ENCODE results near the gene MYORG. TPM values are rescaled to one million over a fixed set of nuclear protein-coding genes. Genes with fewer than 3 reads are reported as not detected.
"Not testable (repeated sequence)": the region's sequence is repeated elsewhere in the genome, so short reads cannot be mapped to it uniquely, and the experiment has no call there.

MYORG gene
- total RNA-seq, 4 donors from 2014 or later = 7.8 to 27.2 (median 15.4) TPM

- H3K4me3 ChIP-seq = no peak overlapping the region
Measured at GRCh38 chr9:34363619-34364351, 12.9 kb downstream of the MYORG start.

GRCh38 chr9:34362614-34363214 lies 14.0 kb downstream of the MYORG start:
- Histone ChIP-seq H3K4me3 (no peak overlapping the region), H3K36me3 (peaks cover 0 to 12% (median 4%) of the 10 kb centered on the region in 4 donors), H3K9me3 (peaks cover 0 to 3% (median 0%) of the 10 kb centered on the region in 4 donors), H3K27ac (replicated peaks in 1 of 4) (no peak overlapping the region), H3K27me3 (no peaks in the 10 kb centered on the region), H3K4me1 (peaks cover 4 to 8% (median 7%) of the 10 kb centered on the region in 4 donors)
- TF ChIP-seq EP300 (IDR thresholded peaks at IDR 0.05) (no peak), CTCF (IDR thresholded peaks at IDR 0.05) (no peak), POLR2A (IDR thresholded peaks at IDR 0.05; ENCODE audit: low read depth) (no peak), POLR2AphosphoS5 (IDR thresholded peaks at IDR 0.05) (no peak)
- intact Hi-C loops (cut with DNase I) = no loop called here
- WGBS = 97% methylated on average over 4 of the region's 4 CpGs
- DNase-seq (ENCODE audit: extremely low spot score) = no peak

More at GRCh38 chr9:34363619-34364351, 12.9 kb downstream of the MYORG start:
- TF ChIP-seq EP300 (IDR thresholded peaks at IDR 0.05) (no peak), POLR2AphosphoS5 (IDR thresholded peaks at IDR 0.05) (no peak), CTCF (IDR thresholded peaks at IDR 0.05) (no peak), POLR2A (IDR thresholded peaks at IDR 0.05; ENCODE audit: low read depth) (no peak)
- peaks cover 0 to 16% (median 7%) of the 10 kb centered on the region in 4 donors for H3K36me3 ChIP-seq
- no peaks in the 10 kb centered on the region for H3K9me3 ChIP-seq
- peaks cover 4 to 8% (median 7%) of the 10 kb centered on the region in 4 donors for H3K4me1 ChIP-seq
- DNase-seq (ENCODE audit: extremely low spot score) = no peak
- 70% methylated on average over 13 of the region's 13 CpGs for WGBS
- peak overlapping the region in 2 of 4 donors; percentile 15 to 42 for H3K27ac ChIP-seq (replicated peaks in 1 of 4)
- intact Hi-C loops (cut with DNase I) = no loop called here
- no peaks in the 10 kb centered on the region for H3K27me3 ChIP-seq

- 87% methylated on average over 1 of the region's 1 CpG for WGBS
- H3K27ac ChIP-seq (replicated peaks in 1 of 4); intact Hi-C loops (cut with DNase I); H3K27me3 ChIP-seq; H3K36me3 ChIP-seq; DNase-seq (ENCODE audit: extremely low spot score); H3K4me3 ChIP-seq; H3K4me1 ChIP-seq: not testable (repeated sequence)
- peaks cover 0 to 14% (median 4%) of the 10 kb centered on the region in 4 donors for H3K9me3 ChIP-seq
Measured at GRCh38 chr9:34352957-34353356, 23.7 kb downstream of the MYORG start.

- H3K27me3 ChIP-seq; intact Hi-C loops (cut with DNase I); DNase-seq (ENCODE audit: extremely low spot score); H3K4me1 ChIP-seq; H3K27ac ChIP-seq (replicated peaks in 1 of 4); H3K4me3 ChIP-seq; H3K36me3 ChIP-seq: not testable (repeated sequence)
- peaks cover 0 to 11% (median 4%) of the 10 kb centered on the region in 4 donors for H3K9me3 ChIP-seq
- 86% methylated on average over 7 of the region's 7 CpGs for WGBS
Measured at GRCh38 chr9:34352122-34352652, 24.5 kb downstream of the MYORG start.

GRCh38 chr9:34349324-34349723 lies 27.4 kb downstream of the MYORG start:
- Histone ChIP-seq H3K9me3 (no peaks in the 10 kb centered on the region), H3K36me3 (peaks cover 0 to 7% (median 0%) of the 10 kb centered on the region in 4 donors), H3K27me3 (no peaks in the 10 kb centered on the region), H3K27ac (replicated peaks in 1 of 4) (no peak overlapping the region), H3K4me3 (no peak overlapping the region), H3K4me1 (peaks cover 9 to 34% (median 33%) of the 10 kb centered on the region in 4 donors)
- no peak for TF ChIP-seq POLR2A (IDR thresholded peaks at IDR 0.05; ENCODE audit: low read depth)
- TF ChIP-seq CTCF (IDR thresholded peaks at IDR 0.05) = no peak
- intact Hi-C loops (cut with DNase I) = no loop called here
- WGBS = 95% methylated on average over 3 of the region's 3 CpGs
- DNase-seq (ENCODE audit: extremely low spot score) = no peak
